Uterus (tissue), 2 donors: ENCODE measurements around the gene PSKH1.

Source experiments
- CTCF ChIP-seq, 4 experiments: fragments of 200-600 bp in 2 of 4; fragments of 450-650 bp in 2 of 4; sonication (generic) in 2 of 4; IDR thresholded peaks; one replicate each; pipeline ENCODE4 v1.5.1; 2016 to 2019; ENCODE audit warnings: antibody characterized with exemption in 4 of 4, mild to moderate bottlenecking in 2 of 4, moderate library complexity in 1 of 4
- POLR2A ChIP-seq, 2 donors: fragments of 450-650 bp; IDR thresholded peaks; one replicate each; pipeline ENCODE4 v1.6.1; 2016; ENCODE audit warnings: antibody characterized with exemption in 2 of 2, mild to moderate bottlenecking in 1 of 2, moderate library complexity in 1 of 2

DNA sequence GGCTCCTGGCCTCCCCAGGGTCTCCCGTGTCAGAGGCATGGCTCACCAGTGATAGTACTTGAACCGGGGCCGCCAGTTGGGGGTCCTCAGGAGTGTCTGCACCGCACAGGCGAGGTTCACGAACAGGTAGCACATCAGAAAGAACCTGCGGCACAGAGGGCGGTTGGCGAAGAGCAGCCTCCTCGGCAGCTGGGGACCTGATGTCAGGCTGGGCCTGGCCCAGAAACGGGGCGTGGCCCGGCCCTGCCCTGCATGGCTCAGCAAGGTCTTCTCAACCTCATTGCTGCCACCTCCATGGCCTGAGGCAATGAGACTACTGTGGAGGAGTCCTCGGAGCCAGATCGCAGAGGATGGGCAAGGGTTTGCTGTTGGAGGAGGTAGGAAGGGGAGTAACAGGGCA lies 55.0 kb downstream of the PSKH1 start:
- no peak for TF ChIP-seq CTCF (IDR thresholded peaks at IDR 0.05)
- TF ChIP-seq POLR2A (IDR thresholded peaks at IDR 0.05): no peak
